Measurements from ENCODE around the gene JUND.

The JUND gene

GRCh38 chr19:18265582-18265981 lies 15.8 kb downstream of the JUND start:
- H3K4me3 ChIP-seq (ENCODE audit: low read depth, low read length): no peak overlapping the region
- TF ChIP-seq CTCF (conservative IDR thresholded peaks at IDR 0.05; ENCODE audit: low read depth, low read length): no peak

GRCh38 chr19:18264971-18265540 lies 16.4 kb downstream of the JUND start:
- DNase-seq (ENCODE audit: low read depth): no peak
- H3K4me3 ChIP-seq (ENCODE audit: low read depth, low read length): no peak overlapping the region
- no peak for TF ChIP-seq CTCF (conservative IDR thresholded peaks at IDR 0.05; ENCODE audit: low read depth, low read length)

More at GRCh38 chr19:18265582-18265981, 15.8 kb downstream of the JUND start:
- no peak for DNase-seq (ENCODE audit: low read depth)

- H3K4me3 ChIP-seq (ENCODE audit: low read depth, low read length): no peak overlapping the region
- DNase-seq (ENCODE audit: low read depth): no peak
- no peak for TF ChIP-seq CTCF (conservative IDR thresholded peaks at IDR 0.05; ENCODE audit: low read depth, low read length)
Measured at GRCh38 chr19:18264137-18264854, 17.1 kb downstream of the JUND start.

- DNase-seq (ENCODE audit: low read depth): no peak
- no peak for TF ChIP-seq CTCF (conservative IDR thresholded peaks at IDR 0.05; ENCODE audit: low read depth, low read length)
- no peak overlapping the region for H3K4me3 ChIP-seq (ENCODE audit: low read depth, low read length)
Measured at GRCh38 chr19:18263324-18264136, 17.9 kb downstream of the JUND start.

- TF ChIP-seq CTCF (conservative IDR thresholded peaks at IDR 0.05; ENCODE audit: low read depth, low read length): no peak
- DNase-seq (ENCODE audit: low read depth): peak; percentile 44
- H3K4me3 ChIP-seq (ENCODE audit: low read depth, low read length): no peak overlapping the region
Measured at GRCh38 chr19:18262917-18263316, 18.5 kb downstream of the JUND start.

GRCh38 chr19:18262144-18262543 lies 19.3 kb downstream of the JUND start:
- DNase-seq (ENCODE audit: low read depth): no peak
- no peak for TF ChIP-seq CTCF (conservative IDR thresholded peaks at IDR 0.05; ENCODE audit: low read depth, low read length)
- no peak overlapping the region for H3K4me3 ChIP-seq (ENCODE audit: low read depth, low read length)
